H9 (cell line): Measurements from ENCODE around the gene GLRX. TPM values are rescaled to one million over a fixed set of nuclear protein-coding genes. Genes with fewer than 3 reads are reported as not detected.

Experiments used
- DNase-seq: peaks from one replicate; pipeline ENCODE4 v3.0.0-alpha.2; 2017
- H2AFZ ChIP-seq: one replicate; pipeline ENCODE4 v1.6.1; 2013; ENCODE audit warnings: mild to moderate bottlenecking, low read length, control low read depth, moderate library complexity
- H2AK5ac ChIP-seq: 2 replicates; pipeline ENCODE4 v1.6.1; 2013; ENCODE audit warnings: low read length, control low read depth, mixed read lengths; ENCODE audit not compliant: insufficient read length
- H2BK120ac ChIP-seq: one replicate; pipeline ENCODE4 v1.6.1; 2013; ENCODE audit warnings: low read depth, mild to moderate bottlenecking, low read length, control low read depth, inconsistent platforms; ENCODE audit not compliant: poor library complexity, severe bottlenecking
- H2BK12ac ChIP-seq: 2 replicates; pipeline ENCODE4 v1.6.1; 2013; ENCODE audit warnings: low read length, control low read depth, mixed read lengths, low read depth; ENCODE audit not compliant: insufficient read length
- H2BK15ac ChIP-seq: 2 replicates; pipeline ENCODE4 v1.6.1; 2013; ENCODE audit warnings: low read depth, low read length, control low read depth
- H2BK20ac ChIP-seq: one replicate; pipeline ENCODE4 v1.6.1; 2013; ENCODE audit warnings: low read depth, mild to moderate bottlenecking, low read length, control low read depth, inconsistent platforms; ENCODE audit not compliant: poor library complexity, severe bottlenecking
- H2BK5ac ChIP-seq: 2 replicates; pipeline ENCODE4 v1.6.1; 2013; ENCODE audit warnings: low read length, control low read depth, mixed read lengths; ENCODE audit not compliant: insufficient read length
- H3K14ac ChIP-seq: 2 replicates; pipeline ENCODE4 v1.6.1; 2013; ENCODE audit warnings: low read length, control low read depth; ENCODE audit not compliant: insufficient read depth
- H3K18ac ChIP-seq: 2 replicates; pipeline ENCODE4 v1.6.1; 2013; ENCODE audit warnings: low read depth, mild to moderate bottlenecking, mixed read lengths, low read length, control low read depth; ENCODE audit not compliant: insufficient read length
- H3K23ac ChIP-seq: 2 replicates; pipeline ENCODE4 v1.6.1; 2013; ENCODE audit warnings: low read length, control low read depth, mixed read lengths, low read depth; ENCODE audit not compliant: insufficient read length
- H3K23me2 ChIP-seq: 2 replicates; pipeline ENCODE4 v1.6.1; 2013; ENCODE audit warnings: low read depth, mild to moderate bottlenecking, mixed read lengths, low read length, control low read depth; ENCODE audit not compliant: insufficient read length, poor library complexity, severe bottlenecking
- H3K27ac ChIP-seq: 2 replicates; pipeline ENCODE4 v1.5.1; 2013; ENCODE audit warnings: low read length, control low read depth, mixed read lengths, low read depth; ENCODE audit not compliant: insufficient read length
- H3K27me3 ChIP-seq: 2 replicates; pipeline ENCODE4 v1.6.1; 2013; ENCODE audit warnings: low read length, control low read depth, inconsistent platforms; ENCODE audit not compliant: insufficient read depth
- H3K4ac ChIP-seq: 2 replicates; pipeline ENCODE4 v1.6.1; 2013; ENCODE audit warnings: low read depth, mild to moderate bottlenecking, control low read depth, inconsistent platforms, low read length, moderate library complexity
- H3K4me1 ChIP-seq: 2 replicates; pipeline ENCODE4 v1.6.1; 2013; ENCODE audit warnings: low read length, control low read depth, inconsistent platforms; ENCODE audit not compliant: insufficient read depth
- H3K4me2 ChIP-seq: 2 replicates; pipeline ENCODE4 v1.6.1; 2013; ENCODE audit warnings: low read length, control low read depth, mixed read lengths; ENCODE audit not compliant: insufficient read length, insufficient read depth
- H3K56ac ChIP-seq: 2 replicates; pipeline ENCODE4 v1.6.1; 2013; ENCODE audit warnings: low read depth, mild to moderate bottlenecking, mixed read lengths, low read length, control low read depth; ENCODE audit not compliant: insufficient read length
- H3K79me1 ChIP-seq: 2 replicates; pipeline ENCODE4 v1.6.1; 2013; ENCODE audit warnings: low read depth, mild to moderate bottlenecking, moderate library complexity, low read length, control low read depth, inconsistent platforms; ENCODE audit not compliant: insufficient read depth, poor library complexity, severe bottlenecking
- H3K79me2 ChIP-seq: 2 replicates; pipeline ENCODE4 v1.6.1; 2013; ENCODE audit warnings: low read length, control low read depth, inconsistent platforms; ENCODE audit not compliant: insufficient read depth
- H3K9ac ChIP-seq: 2 replicates; pipeline ENCODE4 v1.6.1; 2013; ENCODE audit warnings: low read length, control low read depth, mixed read lengths; ENCODE audit not compliant: insufficient read length; ENCODE audit errors: extremely low read depth
- H3K9me3 ChIP-seq: one replicate; pipeline ENCODE4 v1.6.1; 2013; ENCODE audit warnings: low read depth, low read length, inconsistent platforms; ENCODE audit not compliant: control insufficient read depth
- H3T11ph ChIP-seq: one replicate; pipeline ENCODE4 v1.6.1; 2013; ENCODE audit warnings: mild to moderate bottlenecking, low read length, control low read depth, inconsistent platforms
- H4K20me1 ChIP-seq: one replicate; pipeline ENCODE4 v1.6.1; 2013; ENCODE audit not compliant: control insufficient read depth, insufficient read length, insufficient read depth
- H4K5ac ChIP-seq: 2 replicates; pipeline ENCODE4 v1.6.1; 2013; ENCODE audit warnings: low read depth, mild to moderate bottlenecking, mixed read lengths, low read length, control low read depth; ENCODE audit not compliant: insufficient read length
- H4K8ac ChIP-seq: replicated peaks from 2 replicates; pipeline ENCODE4 v1.6.1; 2013; ENCODE audit warnings: low read length, control low read depth, mixed read lengths, low read depth; ENCODE audit not compliant: insufficient read length
- H4K91ac ChIP-seq: 2 replicates; pipeline ENCODE4 v1.6.1; 2013; ENCODE audit warnings: low read depth, mild to moderate bottlenecking, moderate library complexity, mixed read lengths, low read length, control low read depth; ENCODE audit not compliant: insufficient read length
- H3K27ac Mint-ChIP-seq, 3 experiments: 2 replicates in 2 of 3; 3 replicates in 1 of 3; pipeline ENCODE4 v1.8.0; 2020 to 2021; ENCODE audit warnings: mixed read lengths in 3 of 3, mild to moderate bottlenecking in 1 of 3, moderate library complexity in 1 of 3
- H3K27me3 Mint-ChIP-seq: 2 replicates; pipeline ENCODE4 v1.8.0; 2021; ENCODE audit warnings: low read depth, mild to moderate bottlenecking, moderate library complexity, mixed read lengths
- H3K36me3 Mint-ChIP-seq, 3 experiments: 2 replicates in 2 of 3; 3 replicates in 1 of 3; pipeline ENCODE4 v1.8.0; 2020 to 2021; ENCODE audit warnings: low read depth in 3 of 3, mixed read lengths in 3 of 3; ENCODE audit not compliant: insufficient read depth in 1 of 3
- H3K4me1 Mint-ChIP-seq, 2 experiments: 2 replicates each; pipeline ENCODE4 v1.8.0; 2020; ENCODE audit warnings: mixed read lengths in 2 of 2
- H3K4me3 Mint-ChIP-seq, 2 experiments: 2 replicates in 1 of 2; 3 replicates in 1 of 2; pipeline ENCODE4 v1.8.0; 2020 to 2021; ENCODE audit warnings: mild to moderate bottlenecking in 2 of 2, mixed read lengths in 2 of 2, moderate library complexity in 1 of 2
- H3K9me3 Mint-ChIP-seq, 2 experiments: 2 replicates in 1 of 2; 3 replicates in 1 of 2; pipeline ENCODE4 v1.8.0; 2020; ENCODE audit warnings: mild to moderate bottlenecking in 2 of 2, mixed read lengths in 2 of 2, moderate library complexity in 1 of 2
- CTCF ChIP-seq: fragments of 200-600 bp; sonication (generic); conservative IDR thresholded peaks from 3 replicates; pipeline ENCODE4 v1.8.0; 2021; ENCODE audit warnings: antibody characterized with exemption, mild to moderate bottlenecking
- WGBS: extraction: QIAGEN DNeasy Blood & Tissue Kit; methylation state at CpG from one replicate; pipeline ENCODE4 v1.1.7; 2013; ENCODE audit warnings: missing lambda C conversion rate, low lambda C conversion rate, mixed read lengths; ENCODE audit not compliant: insufficient read length; ENCODE audit errors: extremely low coverage; 5-methylcytosine and 5-hydroxymethylcytosine counted together
- total RNA-seq: library from RNA; stranded (reverse); gene quantifications from 2 replicates; pipeline ENCODE4 v1.2.1, GENCODE V29; 2021

The GLRX gene
- total RNA-seq, 1 experiment from 2014 or later, result 13.8 TPM

DNA sequence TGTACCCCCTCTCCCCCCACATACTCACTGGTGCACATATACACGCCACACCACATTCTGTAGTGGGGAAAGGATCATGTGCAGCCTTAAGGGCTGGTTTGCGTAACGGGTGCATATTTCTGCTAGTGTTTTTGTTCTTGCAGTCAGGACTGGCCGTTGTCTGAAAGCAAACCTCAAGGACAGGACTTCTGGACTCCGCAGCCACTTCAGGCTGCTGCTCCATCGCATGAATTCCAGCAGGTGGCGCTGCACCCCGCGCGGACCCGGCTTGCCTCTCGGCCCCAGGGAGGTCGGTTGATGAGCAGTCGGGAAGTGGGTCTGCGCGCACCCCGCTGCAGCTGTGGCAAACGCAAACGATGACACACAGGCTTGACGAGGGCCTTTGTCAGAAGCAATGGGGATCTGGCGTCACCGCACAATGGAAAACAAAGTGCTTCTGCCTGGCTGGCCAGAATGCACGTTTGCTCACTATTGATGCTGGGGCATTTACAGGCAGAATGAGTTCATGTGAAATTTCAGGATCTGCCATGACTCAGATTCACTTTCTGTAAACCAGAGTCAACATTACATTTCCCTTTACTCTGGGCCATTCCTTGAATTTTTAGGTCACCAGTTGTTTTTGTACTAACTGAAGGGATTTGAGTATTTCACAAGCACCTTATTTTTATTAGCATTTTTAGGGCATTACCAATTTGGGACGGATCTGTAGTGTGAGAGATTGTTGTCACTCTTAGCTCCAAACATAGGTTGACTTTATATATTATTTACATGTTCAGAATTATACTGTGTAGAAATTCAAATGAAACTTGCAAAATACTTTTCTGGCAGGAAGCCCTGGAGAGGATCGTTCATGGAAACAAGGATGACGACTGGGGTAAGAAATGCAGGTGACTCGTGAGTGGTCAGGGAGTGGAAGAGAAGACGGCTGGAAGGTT lies 36.4 kb upstream of the GLRX start:
- Histone ChIP-seq H4K20me1 (no peaks in the 10 kb centered on the region), H3K79me1 (no peaks in the 10 kb centered on the region), H3K79me2 (no peaks in the 10 kb centered on the region), H2AK5ac (no peak overlapping the region), H4K91ac (no peak overlapping the region), H3K4ac (no peak overlapping the region), H3K4me2 (peak overlapping the region; percentile 34), H2BK12ac (no peak overlapping the region), H3K4me1 (peaks cover 4% of the 10 kb centered on the region; the same call in 1 of the 2 replicates), H2BK15ac (no peak overlapping the region), H3K18ac (no peak overlapping the region), H4K8ac (no peak overlapping the region), H3K23ac (no peak overlapping the region), H2BK5ac (no peak overlapping the region), H3K9ac (no peak overlapping the region), H3K27ac (no peak overlapping the region), H3K14ac (no peak overlapping the region), H3K27me3 (no peaks in the 10 kb centered on the region), H2BK20ac (no peak overlapping the region), H3K9me3 (no peaks in the 10 kb centered on the region), H4K5ac (no peak overlapping the region), H2AFZ (no peak overlapping the region), H3T11ph (no peak overlapping the region), H2BK120ac (no peak overlapping the region), H3K56ac (no peak overlapping the region), H3K23me2 (no peaks in the 10 kb centered on the region)
- Mint-ChIP-seq H3K4me1 (peaks cover 27 to 29% of the 10 kb centered on the region in 2 experiments), H3K27me3 (peaks cover 3% of the 10 kb centered on the region), H3K9me3 (no peaks in the 10 kb centered on the region; a peak in 2 of 5 replicates), H3K36me3 (no peaks in the 10 kb centered on the region), H3K4me3 (peak overlapping the region in 1 of 2 experiments; percentile 36; a peak in 2 of 5 replicates), H3K27ac (peak overlapping the region in 1 of 3 experiments; percentile 6; a peak in 1 of 7 replicates)
- no CpG with 5 or more reads among the region's 28 CpGs for WGBS
- peak; percentile 98 for TF ChIP-seq CTCF
- DNase-seq, result peak; percentile 93
